HL-60 (cell line): ENCODE measurements around the gene NAALADL2.

ENCODE experiments used
- CTCF ChIP-seq: IDR thresholded peaks from one replicate; pipeline ENCODE4 v1.5.1; 2011; ENCODE audit warnings: low read length, control low read depth, inconsistent platforms; ENCODE audit not compliant: insufficient read depth
- POLR2AphosphoS5 ChIP-seq: IDR thresholded peaks from 2 replicates; pipeline ENCODE4 v1.6.1; 2012; ENCODE audit warnings: low read depth
- REST ChIP-seq: IDR thresholded peaks from 2 replicates; pipeline ENCODE4 v1.6.1; 2012; ENCODE audit warnings: low read depth; ENCODE audit not compliant: insufficient replicate concordance
- SPI1 ChIP-seq: IDR thresholded peaks from 2 replicates; pipeline ENCODE4 v1.6.1; 2012; ENCODE audit warnings: low read depth, mild to moderate bottlenecking, borderline replicate concordance

- no peak for TF ChIP-seq POLR2AphosphoS5
- no peak for TF ChIP-seq CTCF
- no peak for TF ChIP-seq REST
- no peak for TF ChIP-seq SPI1
Measured at GRCh38 chr3:175311946-175312345, 452.8 kb downstream of the NAALADL2 start.
